Measurements from ENCODE around the gene ACSL5.

DNA sequence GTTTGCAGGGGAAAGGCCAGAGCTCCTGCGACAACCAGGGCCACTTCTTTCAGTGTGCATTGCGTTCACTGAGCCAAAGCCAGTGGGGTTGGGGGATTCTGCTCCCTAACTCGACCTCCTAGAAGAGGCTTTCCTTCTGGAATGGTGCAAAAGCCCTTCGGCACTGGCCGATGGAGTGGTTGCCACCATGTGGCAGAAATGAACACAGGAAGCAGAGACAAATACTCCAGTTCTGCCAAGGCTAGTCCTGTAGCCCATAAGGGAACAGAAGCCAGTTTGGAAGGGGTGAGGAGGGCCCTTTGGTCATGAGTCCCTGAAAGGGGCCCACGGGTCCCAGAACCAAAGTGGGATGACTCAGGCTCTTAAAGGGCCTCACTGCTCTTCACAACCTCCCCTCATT is 29.7 kb upstream of the ACSL5 start:
- TF ChIP-seq CTCF (IDR thresholded peaks at IDR 0.05) (no peak), POLR2A (IDR thresholded peaks at IDR 0.05) (no peak)
